ENCODE data around the gene DVL3.

GRCh38 chr3:184177331-184177731 lies 22.2 kb downstream of the DVL3 start:
- no peak for TF ChIP-seq CTCF (IDR thresholded peaks at IDR 0.05; ENCODE audit: low read depth, low read length, missing input control)
- no peak for TF ChIP-seq JUND (IDR thresholded peaks at IDR 0.05)
- no peak for TF ChIP-seq SP1 (IDR thresholded peaks at IDR 0.05)
- no peak for TF ChIP-seq MAX (IDR thresholded peaks at IDR 0.05)
- TF ChIP-seq RAD21 (IDR thresholded peaks at IDR 0.05), result no peak
- TF ChIP-seq ATF3 (IDR thresholded peaks at IDR 0.05), result no peak
- TF ChIP-seq HNF4G (IDR thresholded peaks at IDR 0.05), result no peak
- no peak for TF ChIP-seq RXRA (IDR thresholded peaks at IDR 0.05)
- TF ChIP-seq GABPA (IDR thresholded peaks at IDR 0.05 in 1 of 2, conservative IDR thresholded peaks at IDR 0.05 in 1 of 2), result no peak
- no peak for TF ChIP-seq YY1 (IDR thresholded peaks at IDR 0.05)
- no peak for TF ChIP-seq EGR1 (IDR thresholded peaks at IDR 0.05; ENCODE audit: low read depth in 2 of 2)
- no peak for TF ChIP-seq REST (IDR thresholded peaks at IDR 0.05)
- TF ChIP-seq TAF1 (conservative IDR thresholded peaks at IDR 0.05), result no peak
